Subcutaneous adipose tissue (tissue), 4 donors: ENCODE data around the gene HAPSTR1. TPM values are rescaled to one million over a fixed set of nuclear protein-coding genes. Genes with fewer than 3 reads are reported as not detected.

Experiments used
- CTCF ChIP-seq: fragments of 450-650 bp; IDR thresholded peaks from one replicate; pipeline ENCODE4 v1.5.1; 2016; ENCODE audit warnings: low read depth, mild to moderate bottlenecking, control low read depth, antibody characterized with exemption, moderate library complexity
- total RNA-seq, 4 donors: library from RNA; depleted of rRNA; stranded (reverse); fragments of >200 nt; gene quantifications; one replicate each; pipeline ENCODE4 v1.1.0, GENCODE V29; 2016

Gene HAPSTR1
- total RNA-seq, 4 donors from 2014 or later, result 36.0 to 58.8 (median 47.5) TPM

GRCh38 chr16:9136596-9136995 is 45.2 kb downstream of the HAPSTR1 start:
- no peak for TF ChIP-seq CTCF

DNA sequence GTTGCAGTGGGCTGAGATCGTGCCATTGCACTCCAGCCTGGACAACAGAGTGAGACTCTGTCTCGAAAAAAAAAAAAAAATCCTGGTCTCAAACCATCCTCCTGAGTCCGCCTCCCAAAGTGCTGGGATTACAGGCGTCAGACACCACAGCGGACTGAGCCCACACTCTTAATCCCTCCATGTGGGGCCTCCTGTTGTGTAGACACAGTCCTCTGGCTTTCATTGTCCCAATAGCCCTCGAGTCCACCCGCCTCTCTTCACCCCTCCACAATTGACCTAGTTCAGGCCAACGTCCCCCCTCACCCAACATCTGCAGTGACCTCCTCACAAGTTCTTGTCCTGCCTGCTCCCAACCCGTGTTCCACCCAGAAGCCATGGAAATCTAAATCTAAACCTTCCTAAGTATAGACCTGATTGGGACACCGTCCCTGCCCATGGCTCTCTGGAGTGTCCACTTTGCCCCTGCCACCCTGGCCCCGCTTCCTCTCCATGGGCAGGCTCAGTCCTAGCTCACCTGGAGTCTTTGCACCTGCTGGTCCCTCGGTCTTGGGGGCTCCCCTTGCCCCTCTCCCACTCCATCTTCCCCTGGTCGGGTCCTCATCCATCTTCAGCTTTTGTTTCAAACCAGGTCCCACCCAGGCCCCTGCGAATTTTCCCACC is 46.7 kb downstream of the HAPSTR1 start:
- no peak for TF ChIP-seq CTCF

DNA sequence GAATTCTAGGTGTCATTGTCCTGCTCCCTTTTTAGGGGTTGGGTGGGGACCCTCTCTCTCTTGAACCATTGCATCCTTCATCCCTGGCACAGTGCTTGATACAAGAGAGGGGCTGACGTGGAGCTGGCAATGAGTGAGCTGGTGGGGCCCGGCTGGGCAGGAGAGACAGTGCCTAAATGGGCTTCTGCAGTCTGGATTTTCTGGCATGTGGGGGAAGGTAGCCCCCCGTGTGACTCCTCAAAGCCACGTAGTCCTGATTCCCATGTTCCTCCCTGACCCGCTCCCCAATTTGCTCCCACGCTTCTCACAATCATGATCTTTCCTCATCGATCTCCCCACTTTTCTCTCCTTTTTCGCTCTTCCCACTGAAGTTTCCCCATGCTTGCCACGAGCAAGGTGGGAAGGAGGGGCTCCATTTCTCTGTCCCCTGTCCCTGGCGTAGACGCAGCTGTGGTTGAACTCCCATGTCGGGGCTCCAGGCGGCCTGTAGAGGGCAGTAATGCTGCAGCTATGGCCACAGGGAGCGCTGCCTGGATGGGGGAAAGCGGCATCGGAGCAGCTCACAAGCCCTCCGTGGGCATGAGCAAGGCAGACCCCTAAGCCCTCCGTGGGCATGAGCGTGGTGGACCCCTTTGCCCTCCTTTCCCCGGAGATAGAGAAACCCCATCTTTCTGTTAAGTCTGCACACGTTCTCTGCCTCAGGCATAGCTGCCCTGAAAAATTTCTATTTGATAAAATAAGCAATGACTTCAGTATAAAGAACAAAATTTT is 47.5 kb downstream of the HAPSTR1 start:
- no peak for TF ChIP-seq CTCF

GRCh38 chr16:9139965-9140364 is 48.5 kb downstream of the HAPSTR1 start:
- TF ChIP-seq CTCF, result no peak

Other genes with a start within 250 kb of the HAPSTR1 start
- gene CARHSP1, start 222.6 kb upstream of the HAPSTR1 start, total RNA-seq, result 10 to 100 TPM; 47.3 to 75.6 (median 63.8) TPM
- not detected for gene LITAFD, start 209.3 kb upstream of the HAPSTR1 start, total RNA-seq
- 100 to 1,000 TPM in 1 of 4 donors, 10 to 100 TPM in 3; 75.7 to 158 (median 85.1) TPM for gene USP7, start 127.7 kb upstream of the HAPSTR1 start, total RNA-seq